Sigmoid colon (tissue), 7 donors: Measurements from ENCODE around the gene DUSP22. TPM values are rescaled to one million over a fixed set of nuclear protein-coding genes. Genes with fewer than 3 reads are reported as not detected.

Source experiments
- DNase-seq: peaks from one replicate; pipeline ENCODE4 v3.0.0-alpha.2; 2019
- H3K27ac ChIP-seq, 4 donors: fragments of 200-600 bp; sonication (generic); one replicate each; pipeline ENCODE4 v1.5.1; 2016 to 2019; ENCODE audit warnings: mild to moderate bottlenecking in 1 of 4
- H3K27me3 ChIP-seq, 3 donors: fragments of 200-600 bp; sonication (generic); one replicate each; pipeline ENCODE4 v1.5.1; 2019; ENCODE audit warnings: mild to moderate bottlenecking in 1 of 3
- H3K36me3 ChIP-seq, 4 donors: fragments of 200-600 bp; sonication (generic); one replicate each; pipeline ENCODE4 v1.5.1; 2016 to 2019
- H3K4me1 ChIP-seq, 4 donors: fragments of 200-600 bp; sonication (generic); one replicate each; pipeline ENCODE4 v1.5.1; 2017 to 2019
- H3K4me3 ChIP-seq, 4 donors: fragments of 200-600 bp; sonication (generic); one replicate each; pipeline ENCODE4 v1.5.1; 2017 to 2019; ENCODE audit warnings: mild to moderate bottlenecking in 2 of 4, moderate library complexity in 1 of 4
- H3K9me3 ChIP-seq, 4 donors: fragments of 200-600 bp in 3 of 4; sonication (generic) in 3 of 4; one replicate each; pipeline versions ENCODE4 v1.5.1 to v1.6.1; 2013 to 2019
- EP300 ChIP-seq, 4 donors: sonication (generic); formaldehyde crosslinking; IDR thresholded peaks; one replicate each; pipeline ENCODE4 v1.6.1; 2017; ENCODE audit warnings: antibody characterized with exemption in 4 of 4
- POLR2A ChIP-seq, 2 donors: fragments of 450-650 bp; IDR thresholded peaks; one replicate each; pipeline ENCODE4 v1.6.1; 2016; ENCODE audit warnings: antibody characterized with exemption in 2 of 2, mild to moderate bottlenecking in 2 of 2, moderate library complexity in 2 of 2
- POLR2AphosphoS5 ChIP-seq, 4 donors: sonication (generic); formaldehyde crosslinking; IDR thresholded peaks; one replicate each; pipeline ENCODE4 v1.6.1; 2017; ENCODE audit warnings: antibody characterized with exemption in 4 of 4
- WGBS, 2 donors: extraction: QIAGEN DNeasy Blood & Tissue Kit; methylation state at CpG; one replicate each; pipeline ENCODE4 v1.1.7; 2013; 5-methylcytosine and 5-hydroxymethylcytosine counted together
- intact Hi-C: fragments of 100-400 bp; cut with DNase I; formaldehyde crosslinking; loops from one replicate; pipeline ENCODE4 v1.15.1; 2023
- polyA plus RNA-seq, 3 donors: library from polyadenylated mRNA; stranded (reverse); fragments of 200-250 nt; gene quantifications; one replicate each; pipeline ENCODE4 v1.2.3, GENCODE V29; 2013
- total RNA-seq, 4 donors: library from RNA; depleted of rRNA; stranded (reverse); fragments of >200 nt; gene quantifications; one replicate each; pipeline ENCODE4 v1.1.0, GENCODE V29; 2016
- TF ChIP-seq, protein P1 (sequence below), 4 experiments: fragments of 450-650 bp in 3 of 4; fragments of 200-600 bp in 1 of 4; IDR thresholded peaks; one replicate each; pipeline ENCODE4 v1.5.1; 2016 to 2019; ENCODE audit warnings: antibody characterized with exemption in 4 of 4, mild to moderate bottlenecking in 3 of 4, moderate library complexity in 2 of 4
- donor health status: healthy with polysubstance abuse.
- donor health status: Bipolar disorder and iron deficiency.
- donor health status: healthy.

Gene DUSP22
- total and polyA plus RNA-seq, 7 donors: 15.7 to 113 (median 55.6) TPM

DNA sequence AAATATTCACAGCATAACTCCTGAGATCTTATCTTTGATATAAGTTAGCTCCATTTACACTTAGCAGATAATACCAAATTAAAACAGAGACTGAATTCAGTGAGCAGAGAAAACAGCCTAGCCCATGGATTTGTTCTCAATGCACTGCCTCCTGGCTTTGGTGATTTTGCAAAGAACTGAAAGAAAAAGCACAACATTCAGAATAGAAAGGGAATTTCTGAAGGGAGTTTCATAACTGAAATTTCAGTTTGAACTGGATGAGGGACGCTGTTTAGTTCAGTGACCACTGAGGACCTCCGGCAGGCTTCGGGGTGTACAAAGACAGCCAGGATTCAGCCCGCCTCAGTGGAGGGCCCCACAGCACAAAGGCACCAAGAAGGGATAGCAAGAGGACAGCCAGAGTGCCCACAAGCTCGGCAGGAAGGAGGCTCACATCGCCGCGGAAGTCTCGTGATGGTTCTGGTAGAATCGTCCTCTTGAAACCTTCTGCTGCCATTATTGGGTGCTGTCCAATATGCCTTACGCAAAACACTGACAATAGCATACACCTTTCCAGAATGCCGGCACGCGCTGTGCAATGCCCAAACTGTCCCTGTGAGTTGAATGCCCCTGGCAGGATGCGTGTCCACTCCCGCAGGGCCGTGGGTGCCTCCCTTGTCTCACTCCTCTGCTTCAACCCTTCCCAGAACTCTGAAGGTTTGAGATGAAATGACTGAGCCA is 89.6 kb downstream of the DUSP22 start:
- Histone ChIP-seq H3K36me3 (no peaks in the 10 kb centered on the region), H3K27me3 (peaks cover 0 to 41% (median 11%) of the 10 kb centered on the region in 3 donors), H3K4me1 (no peaks in the 10 kb centered on the region), H3K27ac (no peak overlapping the region), H3K4me3 (no peak overlapping the region), H3K9me3 (no peaks in the 10 kb centered on the region)
- WGBS, 2 donors: 89 to 90% methylated on average over 17 of the region's 17 CpGs
- DNase-seq: no peak
- TF ChIP-seq, protein P1, sequence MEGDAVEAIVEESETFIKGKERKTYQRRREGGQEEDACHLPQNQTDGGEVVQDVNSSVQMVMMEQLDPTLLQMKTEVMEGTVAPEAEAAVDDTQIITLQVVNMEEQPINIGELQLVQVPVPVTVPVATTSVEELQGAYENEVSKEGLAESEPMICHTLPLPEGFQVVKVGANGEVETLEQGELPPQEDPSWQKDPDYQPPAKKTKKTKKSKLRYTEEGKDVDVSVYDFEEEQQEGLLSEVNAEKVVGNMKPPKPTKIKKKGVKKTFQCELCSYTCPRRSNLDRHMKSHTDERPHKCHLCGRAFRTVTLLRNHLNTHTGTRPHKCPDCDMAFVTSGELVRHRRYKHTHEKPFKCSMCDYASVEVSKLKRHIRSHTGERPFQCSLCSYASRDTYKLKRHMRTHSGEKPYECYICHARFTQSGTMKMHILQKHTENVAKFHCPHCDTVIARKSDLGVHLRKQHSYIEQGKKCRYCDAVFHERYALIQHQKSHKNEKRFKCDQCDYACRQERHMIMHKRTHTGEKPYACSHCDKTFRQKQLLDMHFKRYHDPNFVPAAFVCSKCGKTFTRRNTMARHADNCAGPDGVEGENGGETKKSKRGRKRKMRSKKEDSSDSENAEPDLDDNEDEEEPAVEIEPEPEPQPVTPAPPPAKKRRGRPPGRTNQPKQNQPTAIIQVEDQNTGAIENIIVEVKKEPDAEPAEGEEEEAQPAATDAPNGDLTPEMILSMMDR (IDR thresholded peaks at IDR 0.05): no peak
- TF ChIP-seq EP300 (IDR thresholded peaks at IDR 0.05) (no peak), POLR2A (IDR thresholded peaks at IDR 0.05) (no peak), POLR2AphosphoS5 (IDR thresholded peaks at IDR 0.05) (no peak)
- intact Hi-C loops: no loop called here

DNA sequence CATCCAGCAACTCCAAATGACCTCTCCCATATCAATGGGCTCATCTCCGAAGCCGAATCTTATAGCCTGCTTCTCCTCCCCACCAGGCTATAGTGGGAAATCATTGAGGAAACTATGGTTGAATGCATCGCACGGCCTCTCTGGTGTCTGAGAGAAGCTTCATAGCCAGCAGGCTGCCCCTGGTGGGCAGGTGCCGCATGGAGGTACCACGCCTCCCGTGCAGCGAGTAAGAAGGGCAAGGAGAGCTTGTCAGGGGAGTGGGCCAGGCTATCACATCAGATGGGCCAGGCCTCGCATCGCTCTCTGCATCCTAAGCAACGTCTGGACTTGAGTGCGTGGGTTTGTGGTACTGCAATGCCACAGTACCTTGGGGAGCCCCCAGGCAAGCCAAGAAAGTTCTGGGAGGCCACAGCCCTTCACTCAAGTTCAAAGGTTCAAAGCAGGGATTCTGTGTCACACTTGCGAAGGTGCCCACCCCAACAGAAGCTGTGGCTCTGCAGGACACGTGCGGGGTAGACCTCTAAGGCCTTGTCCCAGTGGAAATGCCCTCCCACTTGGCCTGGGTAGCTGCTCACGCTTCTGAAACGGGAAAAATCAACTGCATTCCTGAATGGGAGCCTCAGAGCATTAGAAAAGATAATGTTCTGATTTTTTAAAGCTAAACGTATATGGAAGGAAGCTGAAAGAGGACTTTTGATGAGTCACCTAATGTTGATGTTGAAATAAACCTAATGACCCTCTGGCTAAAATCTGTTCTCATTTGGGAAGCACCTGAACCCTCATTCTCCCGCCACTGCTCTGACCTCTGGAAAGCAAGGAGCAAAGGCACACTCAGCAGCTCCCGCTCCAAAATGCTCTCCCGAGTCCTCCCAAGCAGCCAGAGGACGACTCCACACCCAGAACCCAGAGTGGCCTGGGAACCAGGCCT is 90.9 kb downstream of the DUSP22 start:
- intact Hi-C loops: no loop called here
- H3K9me3 ChIP-seq: no peaks in the 10 kb centered on the region
- H3K36me3 ChIP-seq: no peaks in the 10 kb centered on the region
- no peaks in the 10 kb centered on the region for H3K4me1 ChIP-seq
- H3K4me3 ChIP-seq: no peak overlapping the region
- no peak overlapping the region for H3K27ac ChIP-seq
- H3K27me3 ChIP-seq: peaks cover 0 to 42% (median 11%) of the 10 kb centered on the region in 3 donors
- DNase-seq: no peak
- TF ChIP-seq, protein P1 (IDR thresholded peaks at IDR 0.05): no peak
- TF ChIP-seq POLR2AphosphoS5 (IDR thresholded peaks at IDR 0.05): no peak
- WGBS, 2 donors: 87 to 90% methylated on average over 22 of the region's 22 CpGs

DNA sequence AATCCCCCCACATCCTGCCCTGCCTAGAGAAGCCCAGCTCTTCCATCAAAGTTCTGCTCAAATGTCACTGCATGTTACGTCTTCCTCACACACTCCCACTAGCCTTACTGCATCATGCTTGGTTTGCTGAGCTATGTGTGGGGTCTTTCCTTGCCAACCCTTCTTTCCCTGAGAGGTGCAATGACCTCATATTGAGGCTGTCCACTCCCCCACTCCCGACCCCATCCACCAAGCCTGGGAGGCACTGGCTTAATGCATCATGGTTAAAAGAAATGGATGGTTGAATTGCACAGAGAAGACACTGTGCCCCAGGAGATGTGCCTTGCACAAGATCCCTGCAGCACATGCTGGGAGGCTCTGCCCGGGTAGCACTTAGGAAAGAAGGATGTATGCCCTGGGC is 91.6 kb downstream of the DUSP22 start:
- H3K4me3 ChIP-seq: no peak overlapping the region
- no peak for DNase-seq
- no peaks in the 10 kb centered on the region for H3K4me1 ChIP-seq
- intact Hi-C loops: no loop called here
- 82 to 86% methylated on average over 3 of the region's 3 CpGs for WGBS, 2 donors
- H3K36me3 ChIP-seq: no peaks in the 10 kb centered on the region
- no peak overlapping the region for H3K27ac ChIP-seq
- peaks cover 0 to 43% (median 11%) of the 10 kb centered on the region in 3 donors for H3K27me3 ChIP-seq
- TF ChIP-seq POLR2AphosphoS5 (IDR thresholded peaks at IDR 0.05): no peak
- TF ChIP-seq EP300 (IDR thresholded peaks at IDR 0.05): no peak
- TF ChIP-seq, protein P1 (IDR thresholded peaks at IDR 0.05): no peak
- TF ChIP-seq POLR2A (IDR thresholded peaks at IDR 0.05): no peak
- no peaks in the 10 kb centered on the region for H3K9me3 ChIP-seq

DNA sequence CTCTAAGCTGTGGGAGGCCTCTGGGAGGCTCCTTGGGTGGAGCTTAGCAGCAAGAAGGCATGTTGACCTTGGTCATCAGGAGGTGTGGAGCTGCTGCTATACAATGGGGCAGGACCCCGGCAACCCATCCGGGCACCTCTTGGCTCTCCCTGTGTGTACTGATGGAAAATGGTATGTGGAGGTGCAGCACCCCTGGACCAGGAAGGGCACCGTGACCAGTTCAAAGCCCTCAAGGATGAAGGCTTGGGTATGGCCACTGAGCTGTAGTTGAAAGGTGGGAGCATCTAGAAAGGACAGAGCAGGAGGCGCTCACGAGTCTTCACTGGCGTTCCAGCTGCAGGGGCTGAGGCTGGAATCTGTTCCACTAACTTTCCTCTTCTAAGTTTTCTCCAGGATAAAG is 92.6 kb downstream of the DUSP22 start:
- intact Hi-C loops: no loop called here
- Histone ChIP-seq H3K4me3 (no peak overlapping the region), H3K36me3 (no peaks in the 10 kb centered on the region), H3K4me1 (no peaks in the 10 kb centered on the region), H3K27ac (no peak overlapping the region), H3K27me3 (peaks cover 0 to 43% (median 6%) of the 10 kb centered on the region in 3 donors), H3K9me3 (no peaks in the 10 kb centered on the region)
- TF ChIP-seq EP300 (IDR thresholded peaks at IDR 0.05) (no peak), POLR2A (IDR thresholded peaks at IDR 0.05) (no peak), POLR2AphosphoS5 (IDR thresholded peaks at IDR 0.05) (no peak)
- TF ChIP-seq, protein P1 (IDR thresholded peaks at IDR 0.05): no peak
- WGBS, 2 donors: 89 to 92% methylated on average over 6 of the region's 6 CpGs
- no peak for DNase-seq
